Measurements from ENCODE around the gene MCF2L.

Gene MCF2L

GRCh38 chr13:113141601-113141970, 172.6 kb downstream of the MCF2L start:
- H3K4me3 ChIP-seq (replicated peaks; ENCODE audit: insufficient read depth, low read length) = no peak overlapping the region
- TF ChIP-seq GABPA (IDR thresholded peaks at IDR 0.05; ENCODE audit: low read depth) (no peak), POLR2AphosphoS5 (IDR thresholded peaks at IDR 0.05; ENCODE audit: low read depth) (no peak)
- no peaks in the 10 kb centered on the region for H3K27me3 ChIP-seq (ENCODE audit: insufficient read depth, poor library complexity, severe bottlenecking)
- no peak overlapping the region for H3K27ac ChIP-seq (replicated peaks)
- no peak for DNase-seq (ENCODE audit: low read depth in 1 of 2, low spot score in 1 of 2)

DNA sequence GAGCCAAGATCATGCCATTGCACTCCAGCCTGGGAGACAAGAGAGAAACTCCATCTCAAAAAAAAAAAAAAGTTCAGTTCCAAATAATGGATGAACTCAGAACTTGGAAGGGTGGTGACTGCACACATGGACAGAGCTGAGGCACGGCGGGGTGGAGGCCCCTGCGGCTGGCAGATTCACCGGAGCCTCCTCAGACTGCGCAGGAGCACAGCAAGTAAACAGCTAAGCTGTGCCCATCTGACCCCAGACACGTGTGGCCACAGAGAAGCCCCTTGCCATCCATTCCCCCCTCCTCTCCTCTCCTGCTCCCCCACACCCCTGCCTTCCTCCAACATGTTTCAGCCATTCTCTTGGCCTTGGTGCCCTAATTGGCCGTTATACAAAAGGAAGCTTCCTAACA, 173.9 kb downstream of the MCF2L start:
- Histone ChIP-seq H3K27ac (replicated peaks) (no peak overlapping the region), H3K27me3 (ENCODE audit: insufficient read depth, poor library complexity, severe bottlenecking) (no peaks in the 10 kb centered on the region), H3K4me3 (replicated peaks; ENCODE audit: insufficient read depth, low read length) (no peak overlapping the region)
- no peak for DNase-seq (ENCODE audit: low read depth in 1 of 2, low spot score in 1 of 2)
- no peak for TF ChIP-seq POLR2AphosphoS5 (IDR thresholded peaks at IDR 0.05; ENCODE audit: low read depth)
- TF ChIP-seq, protein P1, sequence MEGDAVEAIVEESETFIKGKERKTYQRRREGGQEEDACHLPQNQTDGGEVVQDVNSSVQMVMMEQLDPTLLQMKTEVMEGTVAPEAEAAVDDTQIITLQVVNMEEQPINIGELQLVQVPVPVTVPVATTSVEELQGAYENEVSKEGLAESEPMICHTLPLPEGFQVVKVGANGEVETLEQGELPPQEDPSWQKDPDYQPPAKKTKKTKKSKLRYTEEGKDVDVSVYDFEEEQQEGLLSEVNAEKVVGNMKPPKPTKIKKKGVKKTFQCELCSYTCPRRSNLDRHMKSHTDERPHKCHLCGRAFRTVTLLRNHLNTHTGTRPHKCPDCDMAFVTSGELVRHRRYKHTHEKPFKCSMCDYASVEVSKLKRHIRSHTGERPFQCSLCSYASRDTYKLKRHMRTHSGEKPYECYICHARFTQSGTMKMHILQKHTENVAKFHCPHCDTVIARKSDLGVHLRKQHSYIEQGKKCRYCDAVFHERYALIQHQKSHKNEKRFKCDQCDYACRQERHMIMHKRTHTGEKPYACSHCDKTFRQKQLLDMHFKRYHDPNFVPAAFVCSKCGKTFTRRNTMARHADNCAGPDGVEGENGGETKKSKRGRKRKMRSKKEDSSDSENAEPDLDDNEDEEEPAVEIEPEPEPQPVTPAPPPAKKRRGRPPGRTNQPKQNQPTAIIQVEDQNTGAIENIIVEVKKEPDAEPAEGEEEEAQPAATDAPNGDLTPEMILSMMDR (IDR thresholded peaks at IDR 0.05; ENCODE audit: insufficient read depth, low read length) = no peak
- no peak for TF ChIP-seq REST (IDR thresholded peaks at IDR 0.05; ENCODE audit: insufficient replicate concordance, low read depth)
- TF ChIP-seq SPI1 (IDR thresholded peaks at IDR 0.05; ENCODE audit: borderline replicate concordance, low read depth) = no peak
- no peak for TF ChIP-seq GABPA (IDR thresholded peaks at IDR 0.05; ENCODE audit: low read depth)

- no peak for DNase-seq (ENCODE audit: low read depth in 1 of 2, low spot score in 1 of 2)
- H3K27me3 ChIP-seq (ENCODE audit: insufficient read depth, poor library complexity, severe bottlenecking) = no peaks in the 10 kb centered on the region
- TF ChIP-seq, protein P1 (IDR thresholded peaks at IDR 0.05; ENCODE audit: insufficient read depth, low read length) = no peak
- TF ChIP-seq POLR2AphosphoS5 (IDR thresholded peaks at IDR 0.05; ENCODE audit: low read depth) (no peak), SPI1 (IDR thresholded peaks at IDR 0.05; ENCODE audit: borderline replicate concordance, low read depth) (no peak), GABPA (IDR thresholded peaks at IDR 0.05; ENCODE audit: low read depth) (no peak), REST (IDR thresholded peaks at IDR 0.05; ENCODE audit: insufficient replicate concordance, low read depth) (no peak)
- no peak overlapping the region for H3K4me3 ChIP-seq (replicated peaks; ENCODE audit: insufficient read depth, low read length)
- no peak overlapping the region for H3K27ac ChIP-seq (replicated peaks)
Measured at GRCh38 chr13:113143466-113144254, 174.6 kb downstream of the MCF2L start.

GRCh38 chr13:113144255-113144629, 175.2 kb downstream of the MCF2L start:
- Histone ChIP-seq H3K27ac (replicated peaks) (no peak overlapping the region), H3K4me3 (replicated peaks; ENCODE audit: insufficient read depth, low read length) (no peak overlapping the region), H3K27me3 (ENCODE audit: insufficient read depth, poor library complexity, severe bottlenecking) (no peaks in the 10 kb centered on the region)
- DNase-seq (ENCODE audit: low read depth in 1 of 2, low spot score in 1 of 2) = no peak
- TF ChIP-seq SPI1 (IDR thresholded peaks at IDR 0.05; ENCODE audit: borderline replicate concordance, low read depth) (no peak), REST (IDR thresholded peaks at IDR 0.05; ENCODE audit: insufficient replicate concordance, low read depth) (no peak), POLR2AphosphoS5 (IDR thresholded peaks at IDR 0.05; ENCODE audit: low read depth) (no peak), GABPA (IDR thresholded peaks at IDR 0.05; ENCODE audit: low read depth) (no peak)
- TF ChIP-seq, protein P1 (IDR thresholded peaks at IDR 0.05; ENCODE audit: insufficient read depth, low read length) = no peak

All from HL-60 (cell line).